SK-N-SH treated with all-trans-retinoic acid at 6 μM for 48 hours (cell line): Measurements from ENCODE around the gene FYCO1.

Experiments used
- ATAC-seq: fragments of 200-7000 bp; cut with Tn5 transposase; 3 replicates; pipeline ENCODE4 v1.9.1; 2020; ENCODE audit warnings: mild to moderate bottlenecking, moderate library complexity
- BACH2 ChIP-seq: fragments of 250-450 bp; sonication (Bioruptor Pico); IDR thresholded peaks from 2 replicates; pipeline ENCODE4 v1.9.0; 2021; ENCODE audit warnings: mild to moderate bottlenecking, borderline replicate concordance
- CSDC2 ChIP-seq: fragments of 250-450 bp; sonication (Bioruptor Pico); IDR thresholded peaks from 2 replicates; pipeline ENCODE4 v1.5.0; 2020; ENCODE audit warnings: mild to moderate bottlenecking, moderate library complexity
- ESRRG ChIP-seq: fragments of 250-450 bp; sonication (Bioruptor Pico); IDR thresholded peaks from 2 replicates; pipeline ENCODE4 v1.6.1; 2021; ENCODE audit warnings: mild to moderate bottlenecking
- GLIS3 ChIP-seq: fragments of 250-450 bp; sonication (Bioruptor Pico); IDR thresholded peaks from 2 replicates; pipeline ENCODE4 v1.5.0; 2020; ENCODE audit warnings: mild to moderate bottlenecking, moderate library complexity
- OSR1 ChIP-seq: fragments of 250-450 bp; sonication (Bioruptor Pico); IDR thresholded peaks from 2 replicates; pipeline ENCODE4 v1.8.0; 2022; ENCODE audit warnings: moderate library complexity, mild to moderate bottlenecking, inconsistent platforms
- RARB ChIP-seq: fragments of 250-450 bp; sonication (Bioruptor Pico); IDR thresholded peaks from 2 replicates; pipeline ENCODE4 v1.8.0; 2021; ENCODE audit warnings: mild to moderate bottlenecking, moderate library complexity
- SNAI2 ChIP-seq: fragments of 250-450 bp; sonication (Bioruptor Pico); IDR thresholded peaks from 2 replicates; pipeline ENCODE4 v1.5.0; 2020; ENCODE audit warnings: mild to moderate bottlenecking, moderate library complexity
- TCF4 ChIP-seq: fragments of 250-450 bp; sonication (Bioruptor Pico); IDR thresholded peaks from 2 replicates; pipeline ENCODE4 v1.8.0; 2021; ENCODE audit warnings: mild to moderate bottlenecking, moderate library complexity, borderline replicate concordance
- TOX ChIP-seq: fragments of 250-450 bp; sonication (Bioruptor Pico); IDR thresholded peaks from 2 replicates; pipeline ENCODE4 v1.8.0; 2021; ENCODE audit warnings: mild to moderate bottlenecking, moderate library complexity, borderline replicate concordance
- ZC3H10 ChIP-seq: fragments of 250-450 bp; sonication (Bioruptor Pico); IDR thresholded peaks from 2 replicates; pipeline ENCODE4 v1.5.1; 2021; ENCODE audit warnings: mild to moderate bottlenecking, moderate library complexity
- ZFP3 ChIP-seq: fragments of 250-450 bp; sonication (Bioruptor Pico); IDR thresholded peaks from 2 replicates; pipeline ENCODE4 v1.5.0; 2020; ENCODE audit warnings: mild to moderate bottlenecking, moderate library complexity
- ZFP30 ChIP-seq: fragments of 450-650 bp; formaldehyde crosslinking; IDR thresholded peaks from 2 replicates; pipeline ENCODE4 v1.5.0; 2022; ENCODE audit warnings: mild to moderate bottlenecking, moderate library complexity
- ZNF565 ChIP-seq: fragments of 450-650 bp; formaldehyde crosslinking; conservative IDR thresholded peaks from 2 replicates; pipeline ENCODE4 v1.5.0; 2020; ENCODE audit warnings: low read depth, mild to moderate bottlenecking, moderate library complexity
- ZNF70 ChIP-seq: fragments of 450-650 bp; formaldehyde crosslinking; IDR thresholded peaks from 2 replicates; pipeline ENCODE4 v1.5.0; 2020; ENCODE audit warnings: mild to moderate bottlenecking, moderate library complexity
- TF ChIP-seq, protein P1 (sequence below): fragments of 250-450 bp; sonication (Bioruptor Pico); IDR thresholded peaks from 2 replicates; pipeline ENCODE4 v1.5.1; 2020; ENCODE audit warnings: low read depth, mild to moderate bottlenecking, moderate library complexity
- TF ChIP-seq, protein P2 (sequence below): fragments of 250-450 bp; sonication (Bioruptor Pico); IDR thresholded peaks from 2 replicates; pipeline ENCODE4 v1.5.1; 2021; ENCODE audit warnings: mild to moderate bottlenecking, moderate library complexity
- TF ChIP-seq, protein P3 (sequence below): fragments of 250-450 bp; sonication (Bioruptor Pico); IDR thresholded peaks from 2 replicates; pipeline ENCODE4 v1.8.0; 2021; ENCODE audit warnings: low read depth, mild to moderate bottlenecking, moderate library complexity, borderline replicate concordance
- TF ChIP-seq, protein P4 (sequence below): fragments of 250-450 bp; sonication (Bioruptor Pico); IDR thresholded peaks from 2 replicates; pipeline ENCODE4 v1.5.0; 2020; ENCODE audit warnings: mild to moderate bottlenecking, moderate library complexity
- TF ChIP-seq, protein P5 (sequence below): fragments of 250-450 bp; sonication (Bioruptor Pico); IDR thresholded peaks from 2 replicates; pipeline ENCODE4 v1.8.0; 2020; ENCODE audit warnings: mild to moderate bottlenecking, moderate library complexity, borderline replicate concordance

Gene FYCO1

DNA sequence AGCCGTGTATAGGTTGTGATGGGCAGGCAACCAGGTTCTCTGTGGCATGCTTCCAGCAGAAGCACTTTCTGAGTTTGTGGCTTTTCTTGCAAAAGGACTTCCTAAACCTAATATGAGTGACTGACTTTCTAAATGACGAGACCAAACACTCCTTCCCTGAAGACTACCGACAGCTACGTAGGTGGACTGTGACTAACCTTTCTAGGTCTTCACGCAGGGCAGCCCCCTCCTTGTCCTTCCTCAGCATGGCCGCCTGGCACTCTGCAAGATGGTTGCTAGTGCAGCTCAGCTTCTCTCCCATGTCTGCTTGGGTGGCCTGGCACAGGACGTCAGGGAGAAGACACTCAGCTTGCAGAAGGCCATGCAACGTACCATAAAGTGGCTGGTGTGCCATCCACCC lies 31.5 kb downstream of the FYCO1 start (continued):
- TF ChIP-seq, protein P1, sequence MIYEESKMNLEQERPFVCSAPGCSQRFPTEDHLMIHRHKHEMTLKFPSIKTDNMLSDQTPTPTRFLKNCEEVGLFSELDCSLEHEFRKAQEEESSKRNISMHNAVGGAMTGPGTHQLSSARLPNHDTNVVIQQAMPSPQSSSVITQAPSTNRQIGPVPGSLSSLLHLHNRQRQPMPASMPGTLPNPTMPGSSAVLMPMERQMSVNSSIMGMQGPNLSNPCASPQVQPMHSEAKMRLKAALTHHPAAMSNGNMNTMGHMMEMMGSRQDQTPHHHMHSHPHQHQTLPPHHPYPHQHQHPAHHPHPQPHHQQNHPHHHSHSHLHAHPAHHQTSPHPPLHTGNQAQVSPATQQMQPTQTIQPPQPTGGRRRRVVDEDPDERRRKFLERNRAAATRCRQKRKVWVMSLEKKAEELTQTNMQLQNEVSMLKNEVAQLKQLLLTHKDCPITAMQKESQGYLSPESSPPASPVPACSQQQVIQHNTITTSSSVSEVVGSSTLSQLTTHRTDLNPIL (CRISPR knock-in tag) = no peak
- TF ChIP-seq BACH2 (CRISPR knock-in tag) = no peak
- no peak for TF ChIP-seq ZFP3
- TF ChIP-seq, protein P2, sequence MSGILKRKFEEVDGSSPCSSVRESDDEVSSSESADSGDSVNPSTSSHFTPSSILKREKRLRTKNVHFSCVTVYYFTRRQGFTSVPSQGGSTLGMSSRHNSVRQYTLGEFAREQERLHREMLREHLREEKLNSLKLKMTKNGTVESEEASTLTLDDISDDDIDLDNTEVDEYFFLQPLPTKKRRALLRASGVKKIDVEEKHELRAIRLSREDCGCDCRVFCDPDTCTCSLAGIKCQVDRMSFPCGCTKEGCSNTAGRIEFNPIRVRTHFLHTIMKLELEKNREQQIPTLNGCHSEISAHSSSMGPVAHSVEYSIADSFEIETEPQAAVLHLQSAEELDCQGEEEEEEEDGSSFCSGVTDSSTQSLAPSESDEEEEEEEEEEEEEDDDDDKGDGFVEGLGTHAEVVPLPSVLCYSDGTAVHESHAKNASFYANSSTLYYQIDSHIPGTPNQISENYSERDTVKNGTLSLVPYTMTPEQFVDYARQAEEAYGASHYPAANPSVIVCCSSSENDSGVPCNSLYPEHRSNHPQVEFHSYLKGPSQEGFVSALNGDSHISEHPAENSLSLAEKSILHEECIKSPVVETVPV (CRISPR knock-in tag) = no peak
- no peak for TF ChIP-seq ZFP30 (CRISPR knock-in tag)
- TF ChIP-seq, protein P3, sequence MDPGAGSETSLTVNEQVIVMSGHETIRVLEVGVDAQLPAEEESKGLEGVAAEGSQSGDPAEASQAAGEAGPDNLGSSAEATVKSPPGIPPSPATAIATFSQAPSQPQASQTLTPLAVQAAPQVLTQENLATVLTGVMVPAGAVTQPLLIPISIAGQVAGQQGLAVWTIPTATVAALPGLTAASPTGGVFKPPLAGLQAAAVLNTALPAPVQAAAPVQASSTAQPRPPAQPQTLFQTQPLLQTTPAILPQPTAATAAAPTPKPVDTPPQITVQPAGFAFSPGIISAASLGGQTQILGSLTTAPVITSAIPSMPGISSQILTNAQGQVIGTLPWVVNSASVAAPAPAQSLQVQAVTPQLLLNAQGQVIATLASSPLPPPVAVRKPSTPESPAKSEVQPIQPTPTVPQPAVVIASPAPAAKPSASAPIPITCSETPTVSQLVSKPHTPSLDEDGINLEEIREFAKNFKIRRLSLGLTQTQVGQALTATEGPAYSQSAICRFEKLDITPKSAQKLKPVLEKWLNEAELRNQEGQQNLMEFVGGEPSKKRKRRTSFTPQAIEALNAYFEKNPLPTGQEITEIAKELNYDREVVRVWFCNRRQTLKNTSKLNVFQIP = no peak
- TF ChIP-seq TCF4 (CRISPR knock-in tag) = no peak
- TF ChIP-seq GLIS3 = no peak
- TF ChIP-seq RARB = no peak
- TF ChIP-seq ZC3H10 (CRISPR knock-in tag) = no peak
- no peak for TF ChIP-seq ZNF565 (CRISPR knock-in tag)
- no peak for TF ChIP-seq SNAI2 (CRISPR knock-in tag)
- TF ChIP-seq ESRRG = no peak
- TF ChIP-seq CSDC2 (CRISPR knock-in tag) = no peak

DNA sequence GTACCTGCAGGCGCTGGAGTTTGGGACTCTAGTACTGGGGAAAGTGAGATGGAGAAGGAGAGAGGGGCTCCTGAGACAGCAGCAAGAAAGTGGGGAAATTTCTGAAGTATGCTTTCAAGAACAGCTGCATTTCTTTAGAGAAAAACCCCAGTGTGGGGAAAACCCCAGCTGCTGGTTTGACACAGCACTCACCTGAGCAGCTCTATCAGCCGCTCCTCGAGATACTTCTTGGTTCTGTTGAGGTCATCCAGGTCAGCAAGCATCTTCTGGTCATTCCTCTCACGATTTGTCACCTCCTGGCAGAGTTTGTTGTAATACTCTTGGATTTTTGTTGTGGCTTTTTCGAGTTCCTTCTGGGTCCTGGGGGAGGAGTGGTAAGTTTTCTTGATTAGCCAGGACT lies 33.6 kb downstream of the FYCO1 start:
- ATAC-seq = no peak

More for the DNA sequence above, 33.6 kb downstream of the FYCO1 start:
- TF ChIP-seq, protein P3 = no peak
- TF ChIP-seq ZNF70 (no peak), SNAI2 (CRISPR knock-in tag) (no peak), RARB (no peak), OSR1 (CRISPR knock-in tag) (no peak), TOX (CRISPR knock-in tag) (no peak), GLIS3 (no peak), BACH2 (CRISPR knock-in tag) (no peak)
- TF ChIP-seq, protein P4, sequence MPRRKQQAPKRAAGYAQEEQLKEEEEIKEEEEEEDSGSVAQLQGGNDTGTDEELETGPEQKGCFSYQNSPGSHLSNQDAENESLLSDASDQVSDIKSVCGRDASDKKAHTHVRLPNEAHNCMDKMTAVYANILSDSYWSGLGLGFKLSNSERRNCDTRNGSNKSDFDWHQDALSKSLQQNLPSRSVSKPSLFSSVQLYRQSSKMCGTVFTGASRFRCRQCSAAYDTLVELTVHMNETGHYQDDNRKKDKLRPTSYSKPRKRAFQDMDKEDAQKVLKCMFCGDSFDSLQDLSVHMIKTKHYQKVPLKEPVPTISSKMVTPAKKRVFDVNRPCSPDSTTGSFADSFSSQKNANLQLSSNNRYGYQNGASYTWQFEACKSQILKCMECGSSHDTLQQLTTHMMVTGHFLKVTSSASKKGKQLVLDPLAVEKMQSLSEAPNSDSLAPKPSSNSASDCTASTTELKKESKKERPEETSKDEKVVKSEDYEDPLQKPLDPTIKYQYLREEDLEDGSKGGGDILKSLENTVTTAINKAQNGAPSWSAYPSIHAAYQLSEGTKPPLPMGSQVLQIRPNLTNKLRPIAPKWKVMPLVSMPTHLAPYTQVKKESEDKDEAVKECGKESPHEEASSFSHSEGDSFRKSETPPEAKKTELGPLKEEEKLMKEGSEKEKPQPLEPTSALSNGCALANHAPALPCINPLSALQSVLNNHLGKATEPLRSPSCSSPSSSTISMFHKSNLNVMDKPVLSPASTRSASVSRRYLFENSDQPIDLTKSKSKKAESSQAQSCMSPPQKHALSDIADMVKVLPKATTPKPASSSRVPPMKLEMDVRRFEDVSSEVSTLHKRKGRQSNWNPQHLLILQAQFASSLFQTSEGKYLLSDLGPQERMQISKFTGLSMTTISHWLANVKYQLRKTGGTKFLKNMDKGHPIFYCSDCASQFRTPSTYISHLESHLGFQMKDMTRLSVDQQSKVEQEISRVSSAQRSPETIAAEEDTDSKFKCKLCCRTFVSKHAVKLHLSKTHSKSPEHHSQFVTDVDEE (CRISPR knock-in tag) = no peak
- TF ChIP-seq, protein P5, sequence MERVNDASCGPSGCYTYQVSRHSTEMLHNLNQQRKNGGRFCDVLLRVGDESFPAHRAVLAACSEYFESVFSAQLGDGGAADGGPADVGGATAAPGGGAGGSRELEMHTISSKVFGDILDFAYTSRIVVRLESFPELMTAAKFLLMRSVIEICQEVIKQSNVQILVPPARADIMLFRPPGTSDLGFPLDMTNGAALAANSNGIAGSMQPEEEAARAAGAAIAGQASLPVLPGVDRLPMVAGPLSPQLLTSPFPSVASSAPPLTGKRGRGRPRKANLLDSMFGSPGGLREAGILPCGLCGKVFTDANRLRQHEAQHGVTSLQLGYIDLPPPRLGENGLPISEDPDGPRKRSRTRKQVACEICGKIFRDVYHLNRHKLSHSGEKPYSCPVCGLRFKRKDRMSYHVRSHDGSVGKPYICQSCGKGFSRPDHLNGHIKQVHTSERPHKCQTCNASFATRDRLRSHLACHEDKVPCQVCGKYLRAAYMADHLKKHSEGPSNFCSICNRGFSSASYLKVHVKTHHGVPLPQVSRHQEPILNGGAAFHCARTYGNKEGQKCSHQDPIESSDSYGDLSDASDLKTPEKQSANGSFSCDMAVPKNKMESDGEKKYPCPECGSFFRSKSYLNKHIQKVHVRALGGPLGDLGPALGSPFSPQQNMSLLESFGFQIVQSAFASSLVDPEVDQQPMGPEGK (CRISPR knock-in tag) = no peak
